ENCODE measurements around the gene MRGPRF. TPM values are rescaled to one million over a fixed set of nuclear protein-coding genes. Genes with fewer than 3 reads are reported as not detected.

MRGPRF gene
- total RNA-seq, 4 donors from 2014 or later = 1.8 to 6.7 (median 4.7) TPM

DNA sequence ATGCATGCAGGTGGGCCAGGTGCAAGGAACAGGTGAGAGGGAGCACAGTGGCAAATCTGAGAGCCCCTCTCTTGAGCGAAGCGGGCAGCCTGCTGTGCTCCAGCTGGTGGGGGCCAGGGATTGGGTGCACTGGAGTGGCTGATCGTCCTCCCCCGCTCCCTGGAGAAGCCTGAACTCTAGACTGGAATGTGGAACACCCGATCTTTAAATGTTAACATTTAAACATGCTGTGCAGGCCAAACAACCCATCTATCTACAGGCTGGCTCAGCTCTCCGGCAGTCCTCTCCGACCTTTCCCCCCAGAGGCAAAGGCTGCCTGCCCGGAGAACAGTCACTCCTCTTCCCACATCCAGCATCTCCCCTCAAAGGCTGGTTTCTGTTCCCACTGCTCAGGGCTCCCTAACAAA, 5.1 kb downstream of the MRGPRF start:
- Histone ChIP-seq H3K27me3 (peaks cover 13 to 37% (median 26%) of the 10 kb centered on the region in 3 donors), H3K4me1 (no peaks in the 10 kb centered on the region), H3K4me3 (no peak overlapping the region), H3K36me3 (no peaks in the 10 kb centered on the region), H3K9me3 (no peaks in the 10 kb centered on the region), H3K27ac (peak overlapping the region; percentile 9 to 61 (median 50))
- intact Hi-C loops (cut with DNase I; ENCODE audit: low total_unique reads) (no loop called here), in situ Hi-C loops (cut with MboI; ENCODE audit: low sequenced_read_pairs in 4 of 4) (no loop called here)
- no peak for TF ChIP-seq POLR2A (IDR thresholded peaks at IDR 0.05)
- TF ChIP-seq, protein P1, sequence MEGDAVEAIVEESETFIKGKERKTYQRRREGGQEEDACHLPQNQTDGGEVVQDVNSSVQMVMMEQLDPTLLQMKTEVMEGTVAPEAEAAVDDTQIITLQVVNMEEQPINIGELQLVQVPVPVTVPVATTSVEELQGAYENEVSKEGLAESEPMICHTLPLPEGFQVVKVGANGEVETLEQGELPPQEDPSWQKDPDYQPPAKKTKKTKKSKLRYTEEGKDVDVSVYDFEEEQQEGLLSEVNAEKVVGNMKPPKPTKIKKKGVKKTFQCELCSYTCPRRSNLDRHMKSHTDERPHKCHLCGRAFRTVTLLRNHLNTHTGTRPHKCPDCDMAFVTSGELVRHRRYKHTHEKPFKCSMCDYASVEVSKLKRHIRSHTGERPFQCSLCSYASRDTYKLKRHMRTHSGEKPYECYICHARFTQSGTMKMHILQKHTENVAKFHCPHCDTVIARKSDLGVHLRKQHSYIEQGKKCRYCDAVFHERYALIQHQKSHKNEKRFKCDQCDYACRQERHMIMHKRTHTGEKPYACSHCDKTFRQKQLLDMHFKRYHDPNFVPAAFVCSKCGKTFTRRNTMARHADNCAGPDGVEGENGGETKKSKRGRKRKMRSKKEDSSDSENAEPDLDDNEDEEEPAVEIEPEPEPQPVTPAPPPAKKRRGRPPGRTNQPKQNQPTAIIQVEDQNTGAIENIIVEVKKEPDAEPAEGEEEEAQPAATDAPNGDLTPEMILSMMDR (IDR thresholded peaks at IDR 0.05 in 4 of 5, conservative IDR thresholded peaks at IDR 0.05 in 1 of 5) = no peak
- no peak for DNase-seq
- no peak for ATAC-seq

DNA sequence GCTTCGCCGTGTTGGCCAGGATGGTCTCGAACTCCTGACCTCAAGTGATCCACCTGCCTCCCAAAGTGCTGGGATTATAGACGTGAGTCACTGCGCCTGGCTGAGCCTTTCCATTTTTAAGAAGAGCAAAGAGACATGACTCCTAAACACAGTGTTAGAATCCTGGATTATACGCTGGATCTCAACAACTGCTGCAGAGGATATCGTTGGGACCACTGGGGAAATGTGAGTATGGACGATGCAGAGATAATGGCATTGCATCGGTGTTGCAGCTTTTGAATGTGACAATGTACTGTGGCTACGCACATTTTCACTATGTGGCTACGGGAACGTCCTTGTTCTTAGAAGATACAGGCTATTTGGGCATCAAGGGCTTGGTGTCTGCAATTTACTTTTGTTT, 6.2 kb downstream of the MRGPRF start:
- Histone ChIP-seq H3K4me3 (no peak overlapping the region), H3K27ac (no peak overlapping the region), H3K36me3 (no peaks in the 10 kb centered on the region), H3K4me1 (no peaks in the 10 kb centered on the region), H3K27me3 (peaks cover 2 to 28% (median 20%) of the 10 kb centered on the region in 3 donors), H3K9me3 (no peaks in the 10 kb centered on the region)
- in situ Hi-C loops (cut with MboI; ENCODE audit: low sequenced_read_pairs in 4 of 4) = no loop called here
- DNase-seq (no peak), ATAC-seq (no peak)
- TF ChIP-seq, protein P1 (IDR thresholded peaks at IDR 0.05 in 4 of 5, conservative IDR thresholded peaks at IDR 0.05 in 1 of 5) = no peak
- TF ChIP-seq POLR2A (IDR thresholded peaks at IDR 0.05) = no peak
- intact Hi-C loops (cut with DNase I; ENCODE audit: low total_unique reads) = no loop called here

DNA sequence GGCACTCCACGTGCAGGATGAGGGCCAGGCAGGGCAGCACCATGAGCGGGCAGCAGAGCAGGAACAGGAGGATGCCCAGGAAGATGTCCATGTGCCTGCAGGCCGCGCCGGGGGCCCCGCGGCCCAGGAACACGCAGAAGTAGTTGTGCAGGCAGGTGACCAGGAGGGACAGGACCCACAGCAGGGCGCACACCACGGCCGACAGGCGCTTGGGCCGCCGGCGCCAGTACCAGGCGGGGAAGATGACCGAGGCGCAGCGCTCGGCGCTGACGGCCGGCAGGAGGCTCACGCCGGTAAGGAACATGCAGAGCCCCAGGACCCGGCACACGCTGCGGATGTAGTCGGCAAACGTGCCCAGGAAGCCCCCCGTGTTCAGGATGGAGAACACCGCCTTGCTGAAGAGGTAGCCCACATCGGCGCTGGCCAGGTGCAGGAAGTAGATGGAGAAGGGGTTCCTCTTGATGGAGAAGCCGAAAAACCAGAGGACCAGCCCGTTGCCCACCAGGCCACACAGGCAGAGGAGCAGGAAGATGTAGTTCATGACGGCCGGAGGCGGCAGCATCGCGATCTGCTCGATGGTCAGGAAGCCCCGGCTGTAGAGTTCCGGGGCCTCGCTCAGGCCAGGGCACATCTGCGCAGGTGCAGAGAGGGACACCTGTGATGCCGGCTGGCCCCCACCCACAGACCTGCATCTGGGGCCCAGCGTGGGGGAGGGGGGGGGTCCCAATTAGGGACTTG, 7.2 kb downstream of the MRGPRF start:
- H3K9me3 ChIP-seq = no peaks in the 10 kb centered on the region
- no peak overlapping the region for H3K27ac ChIP-seq
- H3K4me3 ChIP-seq = no peak overlapping the region
- H3K36me3 ChIP-seq = no peaks in the 10 kb centered on the region
- in situ Hi-C loops (cut with MboI; ENCODE audit: low sequenced_read_pairs in 4 of 4) (no loop called here), intact Hi-C loops (cut with DNase I; ENCODE audit: low total_unique reads) (no loop called here)
- peaks cover 0 to 18% (median 15%) of the 10 kb centered on the region in 3 donors for H3K27me3 ChIP-seq
- H3K4me1 ChIP-seq = no peaks in the 10 kb centered on the region
- ATAC-seq (no peak), DNase-seq (no peak)
- TF ChIP-seq POLR2A (IDR thresholded peaks at IDR 0.05) = no peak
- TF ChIP-seq, protein P1 (IDR thresholded peaks at IDR 0.05 in 4 of 5, conservative IDR thresholded peaks at IDR 0.05 in 1 of 5) = no peak

DNA sequence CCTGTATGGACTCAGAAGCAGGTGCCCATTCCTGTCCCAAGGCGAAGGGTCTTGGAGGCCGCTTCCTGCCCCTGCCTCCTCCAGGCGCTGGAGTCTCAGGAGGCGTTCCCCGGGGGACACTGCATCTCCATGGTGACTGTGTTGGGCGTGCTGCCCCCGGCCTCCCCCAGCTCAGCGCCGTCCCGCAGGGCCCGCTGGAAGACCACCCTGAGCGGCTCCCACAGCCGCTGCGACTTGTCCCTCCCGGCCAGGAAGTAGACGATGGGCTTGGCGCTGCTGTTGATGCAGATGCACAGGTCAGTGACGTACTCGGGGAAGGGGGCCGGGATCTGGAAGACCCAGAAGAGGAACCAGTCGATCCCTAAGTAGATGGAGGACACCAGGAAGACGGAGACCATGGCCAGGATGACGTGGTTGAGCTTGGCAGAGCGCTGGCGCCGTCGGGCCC, 7.8 kb downstream of the MRGPRF start:
- Histone ChIP-seq H3K27me3 (peaks cover 0 to 12% (median 9%) of the 10 kb centered on the region in 3 donors), H3K4me3 (no peak overlapping the region), H3K36me3 (no peaks in the 10 kb centered on the region), H3K27ac (no peak overlapping the region), H3K4me1 (no peaks in the 10 kb centered on the region), H3K9me3 (no peaks in the 10 kb centered on the region)
- ATAC-seq (no peak), DNase-seq (no peak)
- intact Hi-C loops (cut with DNase I; ENCODE audit: low total_unique reads) (no loop called here), in situ Hi-C loops (cut with MboI; ENCODE audit: low sequenced_read_pairs in 4 of 4) (no loop called here)
- TF ChIP-seq, protein P1 (IDR thresholded peaks at IDR 0.05 in 4 of 5, conservative IDR thresholded peaks at IDR 0.05 in 1 of 5) = no peak
- TF ChIP-seq POLR2A (IDR thresholded peaks at IDR 0.05) = no peak

All from gastrocnemius medialis (tissue), 4 donors.